HG03521 (cell line): ENCODE measurements around the gene MLLT6.

Source experiments
- ATAC-seq: cut with Tn5 transposase; IDR thresholded peaks from one replicate; pipeline ENCODE4 v1.9.1; 2021; ENCODE audit warnings: mild to moderate bottlenecking, moderate library complexity; ENCODE audit not compliant: unreplicated experiment

Gene MLLT6

GRCh38 chr17:38753071-38753506 is 48.0 kb downstream of the MLLT6 start:
- no peak for ATAC-seq

- no peak for ATAC-seq
Measured at GRCh38 chr17:38761612-38762011, 56.5 kb downstream of the MLLT6 start.

GRCh38 chr17:38762231-38762630 is 57.2 kb downstream of the MLLT6 start:
- no peak for ATAC-seq

- no peak for ATAC-seq
Measured at GRCh38 chr17:38766341-38766740, 61.3 kb downstream of the MLLT6 start.

- ATAC-seq = no peak
Measured at GRCh38 chr17:38768417-38768816, 63.3 kb downstream of the MLLT6 start.

GRCh38 chr17:38773258-38773657 is 68.2 kb downstream of the MLLT6 start:
- no peak for ATAC-seq

GRCh38 chr17:38777641-38778250 is 72.7 kb downstream of the MLLT6 start:
- no peak for ATAC-seq
